ENCODE data around the gene FAM193A. TPM values are rescaled to one million over a fixed set of nuclear protein-coding genes. Genes with fewer than 3 reads are reported as not detected.
"Not testable (repeated sequence)": the region's sequence is repeated elsewhere in the genome, so short reads cannot be mapped to it uniquely, and the experiment has no call there.

Gene FAM193A
- polyA plus RNA-seq, 1 experiment, result 5.9 TPM

DNA sequence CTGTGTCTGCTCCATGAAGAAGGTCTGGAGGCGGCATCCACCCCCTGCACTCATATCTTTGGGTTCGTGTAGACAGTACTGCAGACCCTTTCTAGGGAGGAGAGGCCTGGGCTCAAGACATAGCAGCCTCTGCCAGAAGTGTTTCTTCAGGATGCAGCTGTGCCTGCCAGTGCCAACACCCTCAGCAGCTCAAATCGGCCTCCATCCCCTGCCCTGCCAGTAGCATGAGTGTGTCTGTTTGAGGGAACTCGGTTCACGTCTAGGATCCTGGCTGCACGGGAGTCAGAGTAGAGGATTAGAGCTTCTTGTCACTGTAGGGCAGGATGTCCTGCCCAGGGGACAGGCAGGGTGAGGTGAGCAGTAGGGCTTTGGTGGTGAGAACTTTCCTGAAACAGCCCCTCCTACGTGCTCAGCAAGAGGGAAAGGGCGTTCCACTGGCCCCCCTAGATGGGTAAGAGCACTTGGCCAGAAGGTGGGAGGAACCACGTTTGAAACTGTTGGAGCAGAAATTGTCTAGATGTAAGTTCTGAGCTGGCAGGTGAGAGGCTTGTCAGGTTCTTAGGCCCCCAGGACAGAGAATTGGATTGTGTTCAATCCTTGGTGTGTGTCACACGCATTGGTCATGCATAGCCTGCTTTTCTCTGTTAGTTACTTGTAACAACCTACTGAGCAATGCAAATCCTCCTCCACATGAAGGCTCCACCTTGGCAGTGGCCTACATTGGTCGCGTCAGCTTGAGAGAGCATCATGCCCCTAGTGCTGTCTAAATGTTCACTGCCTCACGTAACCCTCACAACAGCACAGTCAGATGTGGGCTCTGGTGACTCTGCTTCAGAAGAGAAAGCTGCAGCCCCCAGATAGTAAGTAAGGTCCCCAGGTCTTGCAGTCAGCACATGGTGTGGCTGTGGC is 25.8 kb upstream of the FAM193A start:
- no peak for DNase-seq (ENCODE audit: low read depth)
- H3K4me3 ChIP-seq (ENCODE audit: low read depth, low read length), result no peak overlapping the region
- no peaks in the 10 kb centered on the region for H3K27me3 ChIP-seq (ENCODE audit: control insufficient read depth, insufficient read depth, low read length)
- H3K36me3 ChIP-seq (ENCODE audit: control insufficient read depth, insufficient read depth, low read length), result peaks cover 39% of the 10 kb centered on the region
- TF ChIP-seq, protein P1, sequence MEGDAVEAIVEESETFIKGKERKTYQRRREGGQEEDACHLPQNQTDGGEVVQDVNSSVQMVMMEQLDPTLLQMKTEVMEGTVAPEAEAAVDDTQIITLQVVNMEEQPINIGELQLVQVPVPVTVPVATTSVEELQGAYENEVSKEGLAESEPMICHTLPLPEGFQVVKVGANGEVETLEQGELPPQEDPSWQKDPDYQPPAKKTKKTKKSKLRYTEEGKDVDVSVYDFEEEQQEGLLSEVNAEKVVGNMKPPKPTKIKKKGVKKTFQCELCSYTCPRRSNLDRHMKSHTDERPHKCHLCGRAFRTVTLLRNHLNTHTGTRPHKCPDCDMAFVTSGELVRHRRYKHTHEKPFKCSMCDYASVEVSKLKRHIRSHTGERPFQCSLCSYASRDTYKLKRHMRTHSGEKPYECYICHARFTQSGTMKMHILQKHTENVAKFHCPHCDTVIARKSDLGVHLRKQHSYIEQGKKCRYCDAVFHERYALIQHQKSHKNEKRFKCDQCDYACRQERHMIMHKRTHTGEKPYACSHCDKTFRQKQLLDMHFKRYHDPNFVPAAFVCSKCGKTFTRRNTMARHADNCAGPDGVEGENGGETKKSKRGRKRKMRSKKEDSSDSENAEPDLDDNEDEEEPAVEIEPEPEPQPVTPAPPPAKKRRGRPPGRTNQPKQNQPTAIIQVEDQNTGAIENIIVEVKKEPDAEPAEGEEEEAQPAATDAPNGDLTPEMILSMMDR (IDR thresholded peaks at IDR 0.05; ENCODE audit: insufficient read depth, low read depth, low read length), result no peak
- ChIA-PET CTCF (no interaction called here), POLR2A (no interaction called here)

DNA sequence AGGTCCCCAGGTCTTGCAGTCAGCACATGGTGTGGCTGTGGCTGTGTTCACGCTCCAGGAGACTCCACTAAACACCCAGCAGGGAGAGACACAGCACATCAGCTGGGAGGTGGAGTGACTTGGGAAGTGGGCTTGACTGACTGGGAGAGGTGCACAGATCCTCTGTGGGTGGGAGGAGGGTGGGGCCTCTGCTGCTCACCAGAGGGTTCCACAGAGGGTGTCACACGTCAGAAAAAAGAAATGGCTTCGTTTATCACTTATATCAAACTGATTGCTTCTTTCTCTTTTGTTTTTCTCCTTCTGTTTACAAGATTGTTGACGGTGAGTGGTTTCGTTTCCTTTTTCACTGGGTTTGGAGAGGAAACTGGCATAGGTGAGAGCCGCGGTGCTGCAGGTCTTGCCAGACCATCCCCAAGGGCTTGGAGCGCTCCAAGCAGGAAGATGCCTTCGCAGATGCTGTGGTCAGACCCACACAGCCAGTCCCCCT is 24.8 kb upstream of the FAM193A start:
- Histone ChIP-seq H3K4me3 (ENCODE audit: low read depth, low read length) (no peak overlapping the region), H3K27me3 (ENCODE audit: control insufficient read depth, insufficient read depth, low read length) (no peaks in the 10 kb centered on the region), H3K36me3 (ENCODE audit: control insufficient read depth, insufficient read depth, low read length) (peaks cover 41% of the 10 kb centered on the region)
- DNase-seq (ENCODE audit: low read depth), result no peak
- TF ChIP-seq, protein P1 (IDR thresholded peaks at IDR 0.05; ENCODE audit: insufficient read depth, low read depth, low read length), result no peak
- ChIA-PET POLR2A (no interaction called here), CTCF (no interaction called here)

DNA sequence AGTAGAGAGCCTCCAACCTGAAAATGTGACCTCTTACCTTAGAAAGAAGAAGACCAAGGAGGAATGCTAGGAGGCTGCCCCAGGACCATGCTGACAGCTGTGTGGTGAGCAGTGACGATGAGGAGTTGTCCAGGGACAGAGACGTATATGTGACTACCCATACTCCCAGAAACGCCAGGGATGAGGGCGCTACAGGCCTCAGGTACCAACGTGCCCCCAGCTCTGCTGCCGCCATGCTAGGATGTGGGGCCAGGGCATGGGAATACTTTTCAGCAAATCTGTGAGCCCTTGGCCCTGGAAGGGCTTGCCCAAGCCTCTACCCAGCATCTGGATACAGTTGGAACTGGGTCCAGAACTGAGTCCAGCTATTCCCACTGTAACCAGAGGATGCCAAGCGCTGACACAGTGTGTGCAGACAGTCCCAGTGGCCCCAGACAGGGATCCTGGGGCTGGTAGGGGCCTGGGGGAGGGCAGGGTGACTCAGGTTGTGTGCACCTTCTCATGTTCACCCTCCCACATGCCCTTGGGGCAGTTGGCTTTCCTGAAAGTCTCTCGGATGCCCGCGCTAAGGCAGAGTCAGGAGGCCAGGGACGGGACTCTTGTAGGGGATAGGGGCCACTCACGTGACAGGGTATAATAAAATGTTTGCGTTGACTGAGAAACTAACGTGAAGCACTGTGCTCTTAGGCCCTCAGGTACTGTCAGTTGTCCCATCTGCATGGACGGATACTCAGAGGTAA is 23.9 kb upstream of the FAM193A start:
- TF ChIP-seq, protein P1 (IDR thresholded peaks at IDR 0.05; ENCODE audit: insufficient read depth, low read depth, low read length), result no peak
- Histone ChIP-seq H3K4me3 (ENCODE audit: low read depth, low read length) (no peak overlapping the region), H3K36me3 (ENCODE audit: control insufficient read depth, insufficient read depth, low read length) (peaks cover 38% of the 10 kb centered on the region), H3K27me3 (ENCODE audit: control insufficient read depth, insufficient read depth, low read length) (no peaks in the 10 kb centered on the region)
- DNase-seq (ENCODE audit: low read depth), result no peak
- POLR2A ChIA-PET, result interaction anchor here (0.6 kb wide), 1 partner anchor 209 kb away, joined by 8 read pairs; no protein-coding TSS in a partner anchor
- CTCF ChIA-PET, result no interaction called here

- peaks cover 37% of the 10 kb centered on the region for H3K36me3 ChIP-seq (ENCODE audit: control insufficient read depth, insufficient read depth, low read length)
- H3K27me3 ChIP-seq (ENCODE audit: control insufficient read depth, insufficient read depth, low read length); CTCF ChIA-PET; DNase-seq (ENCODE audit: low read depth); H3K4me3 ChIP-seq (ENCODE audit: low read depth, low read length); POLR2A ChIA-PET: not testable (repeated sequence)
Observed at GRCh38 chr4:2514193-2514592, 22.3 kb upstream of the FAM193A start.

DNA sequence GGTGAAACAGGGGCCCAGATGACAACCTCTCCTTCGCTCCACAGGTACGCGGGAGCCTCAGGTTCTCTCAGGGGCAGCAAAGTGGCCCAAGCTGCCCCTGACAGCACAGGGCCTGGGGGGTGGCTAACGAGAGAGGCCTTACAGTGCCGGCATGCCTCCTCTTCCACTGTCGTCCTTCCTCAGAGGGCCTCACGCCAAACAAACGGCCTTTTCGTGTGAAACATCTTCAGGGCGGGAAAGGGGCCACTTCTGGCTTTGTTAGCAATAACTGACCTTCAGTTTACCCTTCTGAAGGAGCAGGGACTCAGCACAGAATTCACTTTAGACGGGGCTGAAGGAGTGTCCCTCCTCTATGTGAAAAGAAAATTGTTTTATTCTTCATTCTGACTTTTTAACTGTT is 21.5 kb upstream of the FAM193A start:
- H3K36me3 ChIP-seq (ENCODE audit: control insufficient read depth, insufficient read depth, low read length), result peaks cover 31% of the 10 kb centered on the region
- H3K4me3 ChIP-seq (ENCODE audit: low read depth, low read length); CTCF ChIA-PET; DNase-seq (ENCODE audit: low read depth); H3K27me3 ChIP-seq (ENCODE audit: control insufficient read depth, insufficient read depth, low read length); POLR2A ChIA-PET: not testable (repeated sequence)

DNA sequence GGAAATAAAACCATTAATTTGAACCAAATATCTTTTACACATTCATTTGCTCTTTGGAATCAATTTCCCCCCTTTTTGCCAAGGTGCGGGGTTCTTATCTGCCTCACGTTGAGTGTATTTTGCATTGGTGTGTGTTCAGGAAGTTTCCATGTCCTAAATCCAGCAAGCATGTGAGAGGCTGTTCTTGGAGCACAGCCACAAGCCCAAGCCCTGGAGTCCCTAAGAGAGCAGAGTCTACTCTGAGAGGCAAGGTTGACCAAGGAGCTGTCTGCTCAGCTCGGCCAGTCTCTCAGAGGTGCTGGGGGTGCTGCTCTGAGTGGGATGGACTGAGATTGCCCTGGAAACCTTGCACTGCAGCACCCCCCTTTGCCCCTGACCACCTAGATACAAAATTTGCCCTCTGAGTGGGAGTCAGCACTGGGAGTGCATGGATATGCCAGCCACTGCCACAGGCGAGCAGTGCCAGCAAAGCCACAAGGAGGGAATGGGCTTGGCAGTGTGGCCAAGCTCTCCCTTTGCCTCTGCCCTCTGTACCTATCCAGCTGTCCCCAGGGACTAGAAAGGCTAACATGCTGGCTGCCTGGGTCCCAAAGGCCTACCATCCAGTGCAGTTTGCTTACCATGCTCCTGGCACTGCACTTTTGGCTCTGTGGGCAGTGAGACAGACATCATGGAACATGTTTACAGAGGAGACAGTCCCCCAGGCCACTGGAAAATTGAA is 20.5 kb upstream of the FAM193A start:
- H3K4me3 ChIP-seq (ENCODE audit: low read depth, low read length), result no peak overlapping the region
- peaks cover 23% of the 10 kb centered on the region for H3K36me3 ChIP-seq (ENCODE audit: control insufficient read depth, insufficient read depth, low read length)
- no peak for DNase-seq (ENCODE audit: low read depth)
- ChIA-PET CTCF (no interaction called here), POLR2A (no interaction called here)
- H3K27me3 ChIP-seq (ENCODE audit: control insufficient read depth, insufficient read depth, low read length), result no peaks in the 10 kb centered on the region
- TF ChIP-seq, protein P1 (IDR thresholded peaks at IDR 0.05; ENCODE audit: insufficient read depth, low read depth, low read length), result no peak
